Astrocyte (in vitro differentiated cells and primary cell): ENCODE measurements around the gene UBE3C. TPM values are rescaled to one million over a fixed set of nuclear protein-coding genes. Genes with fewer than 3 reads are reported as not detected.

Experiments used
- DNase-seq: peaks from one replicate; pipeline ENCODE4 v3.0.0-alpha.2; 2010; ENCODE audit warnings: low read depth
- FAIRE-seq: peaks from 2 replicates; lab custom pipeline; 2011; peaks lifted over from hg19 to GRCh38; lab: Jason Lieb, UNC
- H2AFZ ChIP-seq: 2 replicates; pipeline ENCODE4 v1.6.0; 2012; ENCODE audit warnings: low read depth, low read length, inconsistent platforms
- H3K27ac ChIP-seq: 2 replicates; pipeline ENCODE4 v1.5.1; 2011; ENCODE audit warnings: low read depth, low read length, inconsistent platforms
- H3K27me3 ChIP-seq: 2 replicates; pipeline ENCODE4 v1.6.0; 2011; ENCODE audit warnings: low read length, inconsistent platforms; ENCODE audit not compliant: insufficient read depth
- H3K36me3 ChIP-seq: 2 replicates; pipeline ENCODE4 v1.5.1; 2011; ENCODE audit warnings: low read length, inconsistent platforms; ENCODE audit not compliant: insufficient read depth
- H3K4me1 ChIP-seq: 2 replicates; pipeline ENCODE4 v1.5.1; 2011; ENCODE audit warnings: low read length, inconsistent platforms; ENCODE audit not compliant: insufficient read depth
- H3K4me2 ChIP-seq: 2 replicates; pipeline ENCODE4 v1.6.0; 2012; ENCODE audit warnings: low read length, inconsistent platforms
- H3K4me3 ChIP-seq: 2 replicates; pipeline ENCODE4 v1.5.1; 2011; ENCODE audit warnings: low read depth, mild to moderate bottlenecking, low read length, inconsistent platforms; ENCODE audit not compliant: insufficient read depth
- H3K79me2 ChIP-seq: 2 replicates; pipeline ENCODE4 v1.6.0; 2012; ENCODE audit warnings: mild to moderate bottlenecking, low read length, inconsistent platforms; ENCODE audit not compliant: insufficient read depth
- H3K9ac ChIP-seq: 2 replicates; pipeline ENCODE4 v1.6.0; 2012; ENCODE audit warnings: mild to moderate bottlenecking, low read length, inconsistent platforms
- H3K9me3 ChIP-seq: 2 replicates; pipeline ENCODE4 v1.5.1; 2012; ENCODE audit warnings: low read depth, mild to moderate bottlenecking, low read length, inconsistent platforms; ENCODE audit not compliant: insufficient read depth
- H4K20me1 ChIP-seq: 2 replicates; pipeline ENCODE4 v1.6.0; 2012; ENCODE audit warnings: low read length, inconsistent platforms; ENCODE audit not compliant: insufficient read depth
- H3K27ac Mint-ChIP-seq: one replicate; pipeline ENCODE4 v1.8.0; 2021; ENCODE audit warnings: mild to moderate bottlenecking, mixed read lengths; ENCODE audit not compliant: unreplicated experiment
- H3K27me3 Mint-ChIP-seq: one replicate; pipeline ENCODE4 v1.8.0; 2021; ENCODE audit warnings: low read depth, mixed read lengths; ENCODE audit not compliant: unreplicated experiment
- H3K36me3 Mint-ChIP-seq: one replicate; pipeline ENCODE4 v1.8.0; 2021; ENCODE audit warnings: low read depth, mixed read lengths; ENCODE audit not compliant: unreplicated experiment
- H3K4me1 Mint-ChIP-seq: one replicate; pipeline ENCODE4 v1.8.0; 2021; ENCODE audit warnings: low read depth, mixed read lengths; ENCODE audit not compliant: unreplicated experiment
- H3K4me3 Mint-ChIP-seq: one replicate; pipeline ENCODE4 v1.8.0; 2021; ENCODE audit warnings: mild to moderate bottlenecking, moderate library complexity, mixed read lengths; ENCODE audit not compliant: unreplicated experiment
- H3K9me3 Mint-ChIP-seq: one replicate; pipeline ENCODE4 v1.8.0; 2021; ENCODE audit warnings: mild to moderate bottlenecking, mixed read lengths; ENCODE audit not compliant: unreplicated experiment
- CTCF ChIP-seq: IDR thresholded peaks from 2 replicates; pipeline ENCODE4 v1.5.1; 2011; ENCODE audit warnings: low read depth, mild to moderate bottlenecking, inconsistent platforms, low read length, moderate library complexity; ENCODE audit not compliant: insufficient read depth
- EZH2 ChIP-seq: IDR thresholded peaks from 2 replicates; pipeline ENCODE4 v1.6.1; 2012; ENCODE audit warnings: mild to moderate bottlenecking, low read length, inconsistent platforms; ENCODE audit not compliant: insufficient read depth
- total RNA-seq: library from RNA; stranded (reverse); gene quantifications from 2 replicates; pipeline ENCODE4 v1.2.1, GENCODE V29; 2021

The UBE3C gene
- total RNA-seq, 1 donor from 2014 or later: 76.9 TPM

GRCh38 chr7:157309988-157310668 is 171.4 kb downstream of the UBE3C start:
- no peaks in the 10 kb centered on the region for H3K27me3 ChIP-seq
- DNase-seq (peak; percentile 96), FAIRE-seq (no peak)
- H3K27ac ChIP-seq: peak overlapping the region; percentile 97
- H4K20me1 ChIP-seq: no peaks in the 10 kb centered on the region
- Mint-ChIP-seq H3K4me3 (peak overlapping the region; percentile 74), H3K27me3 (peaks cover 2% of the 10 kb centered on the region), H3K9me3 (no peaks in the 10 kb centered on the region), H3K27ac (peak overlapping the region; percentile 99), H3K36me3 (peaks cover 4% of the 10 kb centered on the region), H3K4me1 (peaks cover 26% of the 10 kb centered on the region)
- no peaks in the 10 kb centered on the region for H3K36me3 ChIP-seq
- H3K4me2 ChIP-seq: peak overlapping the region; percentile 77
- H3K9ac ChIP-seq: peak overlapping the region; percentile 76
- no peaks in the 10 kb centered on the region for H3K9me3 ChIP-seq
- H3K79me2 ChIP-seq: no peaks in the 10 kb centered on the region
- H3K4me3 ChIP-seq: peak overlapping the region; percentile 24
- no peak overlapping the region for H2AFZ ChIP-seq
- peaks cover 20% of the 10 kb centered on the region for H3K4me1 ChIP-seq
- TF ChIP-seq EZH2 (no peak), CTCF (no peak)

- H3K27me3 Mint-ChIP-seq: peaks cover 2% of the 10 kb centered on the region
- peaks cover 20% of the 10 kb centered on the region for H3K4me1 ChIP-seq
- DNase-seq (no peak), FAIRE-seq (no peak)
- no peaks in the 10 kb centered on the region for H4K20me1 ChIP-seq
- H3K9me3 ChIP-seq: no peaks in the 10 kb centered on the region
- H3K4me2 ChIP-seq: peak overlapping the region; percentile 77
- H3K79me2 ChIP-seq: no peaks in the 10 kb centered on the region
- peaks cover 4% of the 10 kb centered on the region for H3K36me3 Mint-ChIP-seq
- no peaks in the 10 kb centered on the region for H3K27me3 ChIP-seq
- no peak overlapping the region for H3K4me3 Mint-ChIP-seq
- H3K9me3 Mint-ChIP-seq: no peaks in the 10 kb centered on the region
- peak overlapping the region; percentile 73 for H3K9ac ChIP-seq
- H2AFZ ChIP-seq: no peak overlapping the region
- H3K27ac ChIP-seq: peak overlapping the region; percentile 97
- TF ChIP-seq EZH2 (no peak), CTCF (no peak)
- H3K4me1 Mint-ChIP-seq: peaks cover 26% of the 10 kb centered on the region
- H3K27ac Mint-ChIP-seq: peak overlapping the region; percentile 99
- H3K4me3 ChIP-seq: no peak overlapping the region
- H3K36me3 ChIP-seq: no peaks in the 10 kb centered on the region
These were observed 172.0 kb downstream of the UBE3C start for GRCh38 chr7:157310676-157311185.

- no peaks in the 10 kb centered on the region for H3K9me3 Mint-ChIP-seq
- no peak overlapping the region for H3K27ac Mint-ChIP-seq
- H3K79me2 ChIP-seq: no peaks in the 10 kb centered on the region
- no peaks in the 10 kb centered on the region for H3K9me3 ChIP-seq
- no peak overlapping the region for H3K9ac ChIP-seq
- no peak for TF ChIP-seq EZH2
- no peak for TF ChIP-seq CTCF
- DNase-seq (no peak), FAIRE-seq (no peak)
- no peak overlapping the region for H3K4me3 ChIP-seq
- H3K36me3 ChIP-seq: no peaks in the 10 kb centered on the region
- H3K4me3 Mint-ChIP-seq: no peak overlapping the region
- H3K27ac ChIP-seq: no peak overlapping the region
- no peaks in the 10 kb centered on the region for H3K27me3 ChIP-seq
- no peak overlapping the region for H2AFZ ChIP-seq
- peaks cover 2% of the 10 kb centered on the region for H3K36me3 Mint-ChIP-seq
- H3K4me1 ChIP-seq: peaks cover 21% of the 10 kb centered on the region
- H3K27me3 Mint-ChIP-seq: no peaks in the 10 kb centered on the region
- no peaks in the 10 kb centered on the region for H4K20me1 ChIP-seq
- no peak overlapping the region for H3K4me2 ChIP-seq
- H3K4me1 Mint-ChIP-seq: peaks cover 23% of the 10 kb centered on the region
These were observed 174.2 kb downstream of the UBE3C start for GRCh38 chr7:157312941-157313340.
